Suprapubic skin (tissue), 4 donors: ENCODE data around the gene PKN1.

Experiments
- POLR2A ChIP-seq, 2 donors: fragments of 450-650 bp; IDR thresholded peaks; one replicate each; pipeline ENCODE4 v1.6.1; 2017; ENCODE audit warnings: antibody characterized with exemption in 2 of 2, mild to moderate bottlenecking in 2 of 2, moderate library complexity in 2 of 2
- POLR2AphosphoS5 ChIP-seq, 3 donors: sonication (generic); formaldehyde crosslinking; IDR thresholded peaks; one replicate each; pipeline ENCODE4 v1.6.1; 2017; ENCODE audit warnings: antibody characterized with exemption in 3 of 3
- TF ChIP-seq, protein P1 (sequence below), 2 donors: fragments of 200-600 bp in 1 of 2; fragments of 450-650 bp in 1 of 2; sonication (generic) in 1 of 2; IDR thresholded peaks; one replicate each; pipeline ENCODE4 v1.5.1; 2016 to 2019; ENCODE audit warnings: antibody characterized with exemption in 2 of 2, mild to moderate bottlenecking in 1 of 2, moderate library complexity in 1 of 2

DNA sequence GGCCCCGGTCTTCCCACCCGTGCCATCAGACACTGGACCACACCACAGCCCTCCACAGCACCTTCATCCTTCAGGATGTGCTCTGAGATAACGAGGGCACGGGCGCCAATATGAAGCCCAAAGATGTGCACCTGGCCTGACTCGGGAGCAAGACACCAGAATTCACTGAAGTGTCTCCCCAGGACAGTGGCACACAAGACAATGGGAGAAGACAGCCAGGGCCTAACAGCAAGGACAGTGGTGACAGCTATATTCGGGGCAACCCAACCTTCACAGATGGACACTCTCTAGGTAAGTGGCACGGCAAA lies 21.2 kb upstream of the PKN1 start:
- TF ChIP-seq POLR2A (IDR thresholded peaks at IDR 0.05) (no peak), POLR2AphosphoS5 (IDR thresholded peaks at IDR 0.05) (no peak)
- TF ChIP-seq, protein P1, sequence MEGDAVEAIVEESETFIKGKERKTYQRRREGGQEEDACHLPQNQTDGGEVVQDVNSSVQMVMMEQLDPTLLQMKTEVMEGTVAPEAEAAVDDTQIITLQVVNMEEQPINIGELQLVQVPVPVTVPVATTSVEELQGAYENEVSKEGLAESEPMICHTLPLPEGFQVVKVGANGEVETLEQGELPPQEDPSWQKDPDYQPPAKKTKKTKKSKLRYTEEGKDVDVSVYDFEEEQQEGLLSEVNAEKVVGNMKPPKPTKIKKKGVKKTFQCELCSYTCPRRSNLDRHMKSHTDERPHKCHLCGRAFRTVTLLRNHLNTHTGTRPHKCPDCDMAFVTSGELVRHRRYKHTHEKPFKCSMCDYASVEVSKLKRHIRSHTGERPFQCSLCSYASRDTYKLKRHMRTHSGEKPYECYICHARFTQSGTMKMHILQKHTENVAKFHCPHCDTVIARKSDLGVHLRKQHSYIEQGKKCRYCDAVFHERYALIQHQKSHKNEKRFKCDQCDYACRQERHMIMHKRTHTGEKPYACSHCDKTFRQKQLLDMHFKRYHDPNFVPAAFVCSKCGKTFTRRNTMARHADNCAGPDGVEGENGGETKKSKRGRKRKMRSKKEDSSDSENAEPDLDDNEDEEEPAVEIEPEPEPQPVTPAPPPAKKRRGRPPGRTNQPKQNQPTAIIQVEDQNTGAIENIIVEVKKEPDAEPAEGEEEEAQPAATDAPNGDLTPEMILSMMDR (IDR thresholded peaks at IDR 0.05) = no peak
